ENCODE data around the gene DHCR7. TPM values are rescaled to one million over a fixed set of nuclear protein-coding genes. Genes with fewer than 3 reads are reported as not detected.

The DHCR7 gene
- total and polyA plus RNA-seq, 5 experiments from 2014 or later = 17.1 to 22.1 (median 18.6) TPM

DNA sequence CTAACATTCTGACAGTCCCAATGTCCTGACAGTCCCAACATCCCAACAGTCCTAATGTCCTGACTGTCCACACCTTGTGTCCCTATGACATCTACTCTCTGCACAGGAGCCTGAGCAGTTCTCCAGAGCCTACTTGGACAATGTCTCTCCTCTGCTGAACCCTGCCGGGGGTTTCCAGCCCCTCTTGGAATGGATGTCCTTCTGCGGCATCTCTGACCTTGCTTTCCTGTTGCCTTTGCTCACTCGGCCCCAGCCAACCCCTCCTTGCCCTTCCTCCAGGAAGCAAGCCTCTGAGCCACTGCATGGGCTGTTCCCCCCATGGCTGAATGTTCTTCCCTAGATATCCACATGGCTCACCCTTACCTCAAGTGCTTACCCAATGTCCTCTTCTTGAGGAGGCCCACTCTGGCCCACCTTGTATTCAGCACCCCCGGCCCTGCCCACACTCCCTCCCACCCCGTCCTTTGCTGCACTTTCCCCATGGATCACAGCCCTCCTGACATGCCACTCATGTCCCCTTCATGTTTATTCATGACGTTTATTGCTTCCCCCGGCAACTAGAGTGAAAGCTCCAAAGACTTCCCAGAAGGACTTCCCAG, 59.5 kb downstream of the DHCR7 start:
- POLR2A ChIA-PET = no interaction called here
- no peaks in the 10 kb centered on the region for H3K36me3 Mint-ChIP-seq
- H3K27me3 Mint-ChIP-seq = peaks cover 0 to 40% (median 25%) of the 10 kb centered on the region in 5 donors
- H3K9me3 Mint-ChIP-seq = no peaks in the 10 kb centered on the region
- H3K4me1 Mint-ChIP-seq = peaks cover 0 to 11% (median 4%) of the 10 kb centered on the region in 4 donors
- H3K27ac Mint-ChIP-seq = peak overlapping the region in 1 of 10 donors; percentile 36
- ATAC-seq = no peak
- peak in 1 of 10 donors; percentile 7 for DNase-seq
- no peak overlapping the region for H3K4me3 Mint-ChIP-seq

- no peak overlapping the region for H3K27ac Mint-ChIP-seq
- DNase-seq = no peak
- H3K36me3 Mint-ChIP-seq = no peaks in the 10 kb centered on the region
- H3K27me3 Mint-ChIP-seq = peaks cover 0 to 38% (median 25%) of the 10 kb centered on the region in 5 donors
- ATAC-seq = no peak
- POLR2A ChIA-PET = no interaction called here
- no peaks in the 10 kb centered on the region for H3K9me3 Mint-ChIP-seq
- H3K4me3 Mint-ChIP-seq = no peak overlapping the region
- peaks cover 0 to 16% (median 4%) of the 10 kb centered on the region in 4 donors for H3K4me1 Mint-ChIP-seq
Measured at GRCh38 chr11:71387784-71388636, 60.2 kb downstream of the DHCR7 start.

GRCh38 chr11:71387200-71387599, 61.0 kb downstream of the DHCR7 start:
- Mint-ChIP-seq H3K4me3 (no peak overlapping the region), H3K4me1 (peaks cover 0 to 21% (median 4%) of the 10 kb centered on the region in 4 donors), H3K36me3 (no peaks in the 10 kb centered on the region), H3K27ac (no peak overlapping the region), H3K27me3 (peaks cover 0 to 37% (median 27%) of the 10 kb centered on the region in 5 donors), H3K9me3 (peaks cover 0 to 2% (median 0%) of the 10 kb centered on the region in 9 donors)
- POLR2A ChIA-PET = no interaction called here
- DNase-seq (no peak), ATAC-seq (no peak)

DNA sequence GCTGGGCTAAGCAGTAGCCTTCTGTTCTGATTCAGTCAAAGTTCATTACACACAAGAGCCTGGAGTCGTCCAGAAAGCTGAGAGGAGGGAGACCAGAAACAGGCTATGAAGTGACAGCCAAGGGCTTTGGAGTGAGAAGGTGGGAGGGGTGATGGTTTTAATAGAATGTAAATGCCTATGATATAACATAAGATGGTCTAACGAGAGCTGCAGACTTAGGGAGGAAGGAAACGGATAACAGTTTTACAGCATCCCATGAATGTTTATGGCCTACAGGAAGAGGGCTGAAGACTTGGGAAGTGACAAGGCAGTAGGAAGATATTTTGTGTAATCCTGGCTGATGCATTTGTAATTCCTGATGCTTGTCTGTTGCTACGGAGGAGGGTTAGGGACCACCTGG, 62.0 kb downstream of the DHCR7 start:
- no peak for ATAC-seq
- Mint-ChIP-seq H3K4me1 (peaks cover 0 to 27% (median 4%) of the 10 kb centered on the region in 4 donors), H3K4me3 (no peak overlapping the region), H3K27ac (no peak overlapping the region), H3K36me3 (no peaks in the 10 kb centered on the region), H3K9me3 (peaks cover 0 to 3% (median 0%) of the 10 kb centered on the region in 9 donors), H3K27me3 (peaks cover 1 to 42% (median 24%) of the 10 kb centered on the region in 5 donors)
- no peak for DNase-seq
- POLR2A ChIA-PET = no interaction called here

DNA sequence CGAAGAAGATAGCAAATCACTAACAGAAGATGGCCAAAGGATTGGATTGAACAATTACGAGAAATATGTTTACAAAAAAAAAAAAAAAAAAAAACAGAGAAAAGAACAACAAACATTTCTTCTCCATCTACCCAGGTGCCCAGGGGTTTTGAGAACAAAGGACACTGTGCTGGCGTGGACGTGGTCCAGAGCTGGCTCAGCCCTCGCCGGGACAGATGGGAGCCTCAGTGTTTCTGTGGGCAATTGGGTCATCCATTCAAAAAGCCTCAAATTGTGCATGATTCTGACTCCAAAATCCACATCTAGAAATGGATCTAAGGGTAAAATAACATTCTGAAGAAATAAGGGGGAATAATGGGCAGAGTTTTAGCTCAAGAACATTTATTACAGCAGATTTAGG, 63.1 kb downstream of the DHCR7 start:
- H3K4me3 Mint-ChIP-seq = no peak overlapping the region
- DNase-seq = no peak
- H3K27ac Mint-ChIP-seq = no peak overlapping the region
- H3K27me3 Mint-ChIP-seq = peaks cover 1 to 43% (median 23%) of the 10 kb centered on the region in 5 donors
- POLR2A ChIA-PET = no interaction called here
- H3K4me1 Mint-ChIP-seq = peaks cover 0 to 32% (median 4%) of the 10 kb centered on the region in 4 donors
- ATAC-seq = no peak
- peaks cover 0 to 3% (median 0%) of the 10 kb centered on the region in 9 donors for H3K9me3 Mint-ChIP-seq
- peaks cover 0 to 5% (median 0%) of the 10 kb centered on the region in 3 donors for H3K36me3 Mint-ChIP-seq

- Mint-ChIP-seq H3K27ac (no peak overlapping the region), H3K9me3 (peaks cover 0 to 5% (median 0%) of the 10 kb centered on the region in 9 donors), H3K4me1 (peaks cover 0 to 32% (median 4%) of the 10 kb centered on the region in 4 donors), H3K27me3 (peaks cover 1 to 43% (median 24%) of the 10 kb centered on the region in 5 donors), H3K36me3 (peaks cover 0 to 5% (median 0%) of the 10 kb centered on the region in 3 donors), H3K4me3 (no peak overlapping the region)
- DNase-seq = no peak
- POLR2A ChIA-PET = no interaction called here
- no peak for ATAC-seq
Measured at GRCh38 chr11:71384561-71384960, 63.6 kb downstream of the DHCR7 start.

Small RNA genes within 50 kb of the gene (microRNA-seq; reads per million reads assigned to microRNA genes)
- gene MIR6754 (ENCODE audit: borderline microRNAs expressed) = not detected

Other genes starting within 250 kb of the DHCR7 start
- not detected for gene SHANK2, start 195.8 kb downstream of the DHCR7 start, total RNA-seq
- not detected for gene SHANK2, start 195.8 kb downstream of the DHCR7 start, polyA plus RNA-seq
- 100 to 1,000 TPM; 188 to 197 TPM for gene NADSYN1, start 4.8 kb upstream of the DHCR7 start, total RNA-seq
- gene NADSYN1, start 4.8 kb upstream of the DHCR7 start, polyA plus RNA-seq = 10 to 100 TPM; 24.0 to 29.1 (median 25.9) TPM
- gene KRTAP5-7, start 78.9 kb upstream of the DHCR7 start, total RNA-seq = under 1 TPM in 1 of 2 experiments, not detected in 1; 0.55 TPM
- gene KRTAP5-7, start 78.9 kb upstream of the DHCR7 start, polyA plus RNA-seq = not detected
- gene KRTAP5-8, start 89.6 kb upstream of the DHCR7 start, total RNA-seq = under 1 TPM in 1 of 2 experiments, not detected in 1; 0.42 TPM
- gene KRTAP5-8, start 89.6 kb upstream of the DHCR7 start, polyA plus RNA-seq = not detected
- under 1 TPM in 1 of 2 experiments, not detected in 1; 0.31 TPM for gene KRTAP5-9, start 100.0 kb upstream of the DHCR7 start, total RNA-seq
- gene KRTAP5-9, start 100.0 kb upstream of the DHCR7 start, polyA plus RNA-seq = not detected
- gene KRTAP5-10, start 117.2 kb upstream of the DHCR7 start, total RNA-seq = not detected
- gene KRTAP5-10, start 117.2 kb upstream of the DHCR7 start, polyA plus RNA-seq = not detected
- not detected for gene KRTAP5-11, start 134.5 kb upstream of the DHCR7 start, total RNA-seq
- not detected for gene KRTAP5-11, start 134.5 kb upstream of the DHCR7 start, polyA plus RNA-seq